PFSK-1 (cell line): ENCODE data around the gene ERN1.

Source experiments
- POLR2AphosphoS5 ChIP-seq: IDR thresholded peaks from 2 replicates; pipeline ENCODE4 v1.6.1; 2012; ENCODE audit warnings: low read depth, mild to moderate bottlenecking, control low read depth, low read length, moderate library complexity
- SIN3A ChIP-seq: IDR thresholded peaks from 2 replicates; pipeline ENCODE4 v1.6.1; 2012; ENCODE audit warnings: mild to moderate bottlenecking, low read length, moderate library complexity, borderline replicate concordance; ENCODE audit not compliant: insufficient read depth
- TAF1 ChIP-seq: IDR thresholded peaks from 2 replicates; pipeline ENCODE4 v1.6.1; 2012; ENCODE audit warnings: low read length, control low read depth, borderline replicate concordance; ENCODE audit not compliant: insufficient read depth
- TF ChIP-seq, protein P1 (sequence below), 2 experiments: IDR thresholded peaks; 2 replicates each; pipeline versions ENCODE4 v1.6.1 to v1.8.0; 2011 to 2012; ENCODE audit warnings: low read depth in 2 of 2, low read length in 2 of 2, control low read depth in 1 of 2, inconsistent platforms in 1 of 2, mild to moderate bottlenecking in 1 of 2, moderate library complexity in 1 of 2; ENCODE audit not compliant: insufficient read depth in 1 of 2

DNA sequence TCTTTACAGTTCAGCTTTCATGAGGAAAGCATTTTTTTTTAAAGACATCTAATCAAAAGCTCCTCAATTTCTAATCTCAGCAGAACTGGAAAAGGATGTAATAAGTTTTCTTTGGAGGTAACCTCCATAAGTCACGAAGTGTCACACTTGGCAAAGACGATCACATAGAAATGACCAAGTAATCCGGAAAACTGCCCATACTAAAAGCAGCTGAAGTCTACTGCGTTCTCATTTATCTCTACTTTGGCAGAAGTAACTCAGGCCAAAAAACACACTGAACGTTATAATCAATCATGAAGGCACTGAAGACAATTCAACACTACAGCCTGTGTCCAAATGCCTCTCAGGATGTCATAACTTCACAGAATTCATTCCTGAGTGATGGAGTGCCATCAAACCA, 39.8 kb downstream of the ERN1 start:
- TF ChIP-seq SIN3A (no peak), TAF1 (no peak), POLR2AphosphoS5 (no peak)
- TF ChIP-seq, protein P1, sequence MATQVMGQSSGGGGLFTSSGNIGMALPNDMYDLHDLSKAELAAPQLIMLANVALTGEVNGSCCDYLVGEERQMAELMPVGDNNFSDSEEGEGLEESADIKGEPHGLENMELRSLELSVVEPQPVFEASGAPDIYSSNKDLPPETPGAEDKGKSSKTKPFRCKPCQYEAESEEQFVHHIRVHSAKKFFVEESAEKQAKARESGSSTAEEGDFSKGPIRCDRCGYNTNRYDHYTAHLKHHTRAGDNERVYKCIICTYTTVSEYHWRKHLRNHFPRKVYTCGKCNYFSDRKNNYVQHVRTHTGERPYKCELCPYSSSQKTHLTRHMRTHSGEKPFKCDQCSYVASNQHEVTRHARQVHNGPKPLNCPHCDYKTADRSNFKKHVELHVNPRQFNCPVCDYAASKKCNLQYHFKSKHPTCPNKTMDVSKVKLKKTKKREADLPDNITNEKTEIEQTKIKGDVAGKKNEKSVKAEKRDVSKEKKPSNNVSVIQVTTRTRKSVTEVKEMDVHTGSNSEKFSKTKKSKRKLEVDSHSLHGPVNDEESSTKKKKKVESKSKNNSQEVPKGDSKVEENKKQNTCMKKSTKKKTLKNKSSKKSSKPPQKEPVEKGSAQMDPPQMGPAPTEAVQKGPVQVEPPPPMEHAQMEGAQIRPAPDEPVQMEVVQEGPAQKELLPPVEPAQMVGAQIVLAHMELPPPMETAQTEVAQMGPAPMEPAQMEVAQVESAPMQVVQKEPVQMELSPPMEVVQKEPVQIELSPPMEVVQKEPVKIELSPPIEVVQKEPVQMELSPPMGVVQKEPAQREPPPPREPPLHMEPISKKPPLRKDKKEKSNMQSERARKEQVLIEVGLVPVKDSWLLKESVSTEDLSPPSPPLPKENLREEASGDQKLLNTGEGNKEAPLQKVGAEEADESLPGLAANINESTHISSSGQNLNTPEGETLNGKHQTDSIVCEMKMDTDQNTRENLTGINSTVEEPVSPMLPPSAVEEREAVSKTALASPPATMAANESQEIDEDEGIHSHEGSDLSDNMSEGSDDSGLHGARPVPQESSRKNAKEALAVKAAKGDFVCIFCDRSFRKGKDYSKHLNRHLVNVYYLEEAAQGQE (IDR thresholded peaks at IDR 0.05; ENCODE audit: insufficient read depth in 1 of 2, low read depth in 2 of 2, low read length in 2 of 2), result no peak
